Astrocyte (in vitro differentiated cells and primary cell): ENCODE results near the gene UBASH3A. TPM values are rescaled to one million over a fixed set of nuclear protein-coding genes. Genes with fewer than 3 reads are reported as not detected.
A peak's percentile ranks its signal among the peaks of the same experiment; 100 is the strongest.

Experiments
- DNase-seq: peaks from one replicate; pipeline ENCODE4 v3.0.0-alpha.2; 2010; ENCODE audit warnings: low read depth
- FAIRE-seq: peaks from 2 replicates; lab custom pipeline; 2011; peaks lifted over from hg19 to GRCh38; lab: Jason Lieb, UNC
- H2AFZ ChIP-seq: 2 replicates; pipeline ENCODE4 v1.6.0; 2012; ENCODE audit warnings: low read depth, low read length, inconsistent platforms
- H3K27ac ChIP-seq: 2 replicates; pipeline ENCODE4 v1.5.1; 2011; ENCODE audit warnings: low read depth, low read length, inconsistent platforms
- H3K27me3 ChIP-seq: 2 replicates; pipeline ENCODE4 v1.6.0; 2011; ENCODE audit warnings: low read length, inconsistent platforms; ENCODE audit not compliant: insufficient read depth
- H3K36me3 ChIP-seq: 2 replicates; pipeline ENCODE4 v1.5.1; 2011; ENCODE audit warnings: low read length, inconsistent platforms; ENCODE audit not compliant: insufficient read depth
- H3K4me1 ChIP-seq: 2 replicates; pipeline ENCODE4 v1.5.1; 2011; ENCODE audit warnings: low read length, inconsistent platforms; ENCODE audit not compliant: insufficient read depth
- H3K4me2 ChIP-seq: 2 replicates; pipeline ENCODE4 v1.6.0; 2012; ENCODE audit warnings: low read length, inconsistent platforms
- H3K4me3 ChIP-seq: 2 replicates; pipeline ENCODE4 v1.5.1; 2011; ENCODE audit warnings: low read depth, mild to moderate bottlenecking, low read length, inconsistent platforms; ENCODE audit not compliant: insufficient read depth
- H3K79me2 ChIP-seq: 2 replicates; pipeline ENCODE4 v1.6.0; 2012; ENCODE audit warnings: mild to moderate bottlenecking, low read length, inconsistent platforms; ENCODE audit not compliant: insufficient read depth
- H3K9ac ChIP-seq: 2 replicates; pipeline ENCODE4 v1.6.0; 2012; ENCODE audit warnings: mild to moderate bottlenecking, low read length, inconsistent platforms
- H3K9me3 ChIP-seq: 2 replicates; pipeline ENCODE4 v1.5.1; 2012; ENCODE audit warnings: low read depth, mild to moderate bottlenecking, low read length, inconsistent platforms; ENCODE audit not compliant: insufficient read depth
- H4K20me1 ChIP-seq: 2 replicates; pipeline ENCODE4 v1.6.0; 2012; ENCODE audit warnings: low read length, inconsistent platforms; ENCODE audit not compliant: insufficient read depth
- H3K27ac Mint-ChIP-seq: one replicate; pipeline ENCODE4 v1.8.0; 2021; ENCODE audit warnings: mild to moderate bottlenecking, mixed read lengths; ENCODE audit not compliant: unreplicated experiment
- H3K27me3 Mint-ChIP-seq: one replicate; pipeline ENCODE4 v1.8.0; 2021; ENCODE audit warnings: low read depth, mixed read lengths; ENCODE audit not compliant: unreplicated experiment
- H3K36me3 Mint-ChIP-seq: one replicate; pipeline ENCODE4 v1.8.0; 2021; ENCODE audit warnings: low read depth, mixed read lengths; ENCODE audit not compliant: unreplicated experiment
- H3K4me1 Mint-ChIP-seq: one replicate; pipeline ENCODE4 v1.8.0; 2021; ENCODE audit warnings: low read depth, mixed read lengths; ENCODE audit not compliant: unreplicated experiment
- H3K4me3 Mint-ChIP-seq: one replicate; pipeline ENCODE4 v1.8.0; 2021; ENCODE audit warnings: mild to moderate bottlenecking, moderate library complexity, mixed read lengths; ENCODE audit not compliant: unreplicated experiment
- H3K9me3 Mint-ChIP-seq: one replicate; pipeline ENCODE4 v1.8.0; 2021; ENCODE audit warnings: mild to moderate bottlenecking, mixed read lengths; ENCODE audit not compliant: unreplicated experiment
- CTCF ChIP-seq: IDR thresholded peaks from 2 replicates; pipeline ENCODE4 v1.5.1; 2011; ENCODE audit warnings: low read depth, mild to moderate bottlenecking, inconsistent platforms, low read length, moderate library complexity; ENCODE audit not compliant: insufficient read depth
- EZH2 ChIP-seq: IDR thresholded peaks from 2 replicates; pipeline ENCODE4 v1.6.1; 2012; ENCODE audit warnings: mild to moderate bottlenecking, low read length, inconsistent platforms; ENCODE audit not compliant: insufficient read depth
- total RNA-seq: library from RNA; stranded (reverse); gene quantifications from 2 replicates; pipeline ENCODE4 v1.2.1, GENCODE V29; 2021

The UBASH3A gene
- total RNA-seq, 1 donor from 2014 or later, result not detected

- H3K36me3 Mint-ChIP-seq, result no peaks in the 10 kb centered on the region
- no peaks in the 10 kb centered on the region for H3K79me2 ChIP-seq
- no peak for FAIRE-seq
Observed at GRCh38 chr21:42388740-42389448, 14.8 kb upstream of the UBASH3A start.

GRCh38 chr21:42389449-42389835, 14.3 kb upstream of the UBASH3A start:
- no peak overlapping the region for H2AFZ ChIP-seq
- H3K27ac Mint-ChIP-seq, result no peak overlapping the region

More at GRCh38 chr21:42388740-42389448, 14.8 kb upstream of the UBASH3A start:
- Mint-ChIP-seq H3K9me3 (peaks cover 4% of the 10 kb centered on the region), H3K4me1 (peaks cover 14% of the 10 kb centered on the region), H3K27me3 (peaks cover 9% of the 10 kb centered on the region), H3K27ac (no peak overlapping the region), H3K4me3 (no peak overlapping the region)
- Histone ChIP-seq H3K4me1 (no peaks in the 10 kb centered on the region), H3K4me3 (no peak overlapping the region), H3K27me3 (peaks cover 6% of the 10 kb centered on the region), H3K36me3 (no peaks in the 10 kb centered on the region), H3K9ac (no peak overlapping the region), H3K4me2 (no peak overlapping the region), H2AFZ (peak overlapping the region; percentile 10), H4K20me1 (no peaks in the 10 kb centered on the region), H3K27ac (no peak overlapping the region), H3K9me3 (no peaks in the 10 kb centered on the region)
- TF ChIP-seq EZH2, result no peak
- TF ChIP-seq CTCF, result no peak
- no peak for DNase-seq

More at GRCh38 chr21:42389449-42389835, 14.3 kb upstream of the UBASH3A start:
- Mint-ChIP-seq H3K27me3 (peaks cover 9% of the 10 kb centered on the region), H3K4me1 (peaks cover 14% of the 10 kb centered on the region), H3K36me3 (peaks cover under 1% of the 10 kb centered on the region), H3K4me3 (no peak overlapping the region), H3K9me3 (peaks cover 4% of the 10 kb centered on the region)
- Histone ChIP-seq H3K79me2 (no peaks in the 10 kb centered on the region), H3K27ac (no peak overlapping the region), H4K20me1 (no peaks in the 10 kb centered on the region), H3K4me1 (no peaks in the 10 kb centered on the region), H3K36me3 (no peaks in the 10 kb centered on the region), H3K9ac (no peak overlapping the region), H3K4me2 (no peak overlapping the region), H3K4me3 (no peak overlapping the region), H3K9me3 (no peaks in the 10 kb centered on the region), H3K27me3 (peaks cover 6% of the 10 kb centered on the region)
- DNase-seq (no peak), FAIRE-seq (no peak)
- no peak for TF ChIP-seq CTCF
- no peak for TF ChIP-seq EZH2
